DMS 273 (cell line): Measurements from ENCODE around the gene FBLN1.
"Not testable (repeated sequence)": the region's sequence is repeated elsewhere in the genome, so short reads cannot be mapped to it uniquely, and the experiment has no call there.

Experiments used
- DNase-seq: peaks from one replicate; lab custom pipeline; 2025; ENCODE audit not compliant: unreplicated experiment; lab: John Stamatoyannopoulos, UW

The FBLN1 gene

DNA sequence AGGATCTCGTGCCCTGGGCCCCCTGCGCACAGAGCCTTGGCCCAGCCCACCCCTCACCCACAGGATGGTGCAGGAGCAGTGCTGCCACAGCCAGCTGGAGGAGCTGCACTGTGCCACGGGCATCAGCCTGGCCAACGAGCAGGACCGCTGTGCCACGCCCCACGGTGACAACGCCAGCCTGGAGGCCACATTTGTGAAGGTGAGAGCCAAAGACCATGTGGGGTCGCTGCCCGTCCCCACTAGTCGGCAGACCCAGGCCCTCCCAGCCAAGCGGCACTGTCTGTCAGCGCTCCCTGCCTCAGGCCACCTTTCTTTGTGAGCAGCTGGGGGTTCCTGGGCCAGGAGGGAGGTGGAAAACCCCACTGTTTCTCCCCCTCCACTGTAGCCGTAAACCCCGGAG is 22.8 kb downstream of the FBLN1 start:
- DNase-seq: no peak

- DNase-seq: no peak
These were observed 23.6 kb downstream of the FBLN1 start for GRCh38 chr22:45526281-45526680.

- DNase-seq: no peak
These were observed 24.2 kb downstream of the FBLN1 start for GRCh38 chr22:45526768-45527360.

- DNase-seq: no peak
These were observed 24.8 kb downstream of the FBLN1 start for GRCh38 chr22:45527456-45527855.

- no peak for DNase-seq
These were observed 25.4 kb downstream of the FBLN1 start for GRCh38 chr22:45528046-45528445.

DNA sequence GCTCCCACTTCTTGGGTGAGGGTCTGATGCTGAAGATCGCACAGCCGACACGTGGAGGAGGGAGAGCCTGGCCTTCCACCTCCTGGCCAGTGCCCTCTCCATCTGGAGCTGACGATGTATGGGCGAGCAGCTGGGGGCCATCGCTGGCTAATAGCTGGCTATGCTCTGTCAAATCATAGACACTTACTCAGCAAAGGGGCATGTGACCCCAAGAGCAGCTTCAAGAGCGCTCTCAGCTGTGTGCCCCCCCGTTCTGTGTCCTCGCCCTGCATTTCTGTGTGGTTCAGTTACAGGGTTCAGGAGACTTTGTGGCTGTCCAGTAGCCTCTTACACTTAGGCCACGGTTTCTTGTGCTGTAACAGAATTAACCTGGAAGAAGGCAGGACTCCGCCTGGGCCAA is 26.4 kb downstream of the FBLN1 start:
- DNase-seq: no peak

DNA sequence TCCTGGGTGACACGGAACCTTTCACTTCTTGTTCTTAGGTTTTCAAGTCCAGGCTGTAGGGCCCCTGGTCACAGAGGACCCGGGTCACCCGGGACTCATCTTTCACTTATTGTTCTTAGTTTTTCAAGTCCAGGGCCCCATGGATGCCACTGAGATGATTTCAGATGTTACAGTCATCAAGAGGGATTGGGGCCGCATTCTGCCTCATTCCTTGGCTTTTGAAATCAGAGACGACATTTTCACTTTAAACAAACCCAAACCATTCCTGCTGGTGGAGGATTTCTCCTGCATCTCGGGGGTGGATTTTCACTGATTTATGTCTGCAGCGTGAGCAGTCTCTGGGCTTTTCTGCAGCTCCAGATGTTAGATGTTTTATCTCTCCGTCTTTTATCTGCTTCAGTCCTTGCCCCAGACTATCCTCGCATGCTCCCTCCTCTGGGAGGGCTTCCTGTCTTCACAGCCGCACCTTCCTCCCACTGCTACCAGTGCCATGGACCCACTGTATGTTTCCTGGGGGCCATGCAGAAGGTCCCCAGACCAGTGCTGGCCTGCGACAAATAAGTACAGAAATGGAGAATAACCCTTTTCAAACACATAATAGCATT is 27.4 kb downstream of the FBLN1 start:
- DNase-seq: no peak

DNA sequence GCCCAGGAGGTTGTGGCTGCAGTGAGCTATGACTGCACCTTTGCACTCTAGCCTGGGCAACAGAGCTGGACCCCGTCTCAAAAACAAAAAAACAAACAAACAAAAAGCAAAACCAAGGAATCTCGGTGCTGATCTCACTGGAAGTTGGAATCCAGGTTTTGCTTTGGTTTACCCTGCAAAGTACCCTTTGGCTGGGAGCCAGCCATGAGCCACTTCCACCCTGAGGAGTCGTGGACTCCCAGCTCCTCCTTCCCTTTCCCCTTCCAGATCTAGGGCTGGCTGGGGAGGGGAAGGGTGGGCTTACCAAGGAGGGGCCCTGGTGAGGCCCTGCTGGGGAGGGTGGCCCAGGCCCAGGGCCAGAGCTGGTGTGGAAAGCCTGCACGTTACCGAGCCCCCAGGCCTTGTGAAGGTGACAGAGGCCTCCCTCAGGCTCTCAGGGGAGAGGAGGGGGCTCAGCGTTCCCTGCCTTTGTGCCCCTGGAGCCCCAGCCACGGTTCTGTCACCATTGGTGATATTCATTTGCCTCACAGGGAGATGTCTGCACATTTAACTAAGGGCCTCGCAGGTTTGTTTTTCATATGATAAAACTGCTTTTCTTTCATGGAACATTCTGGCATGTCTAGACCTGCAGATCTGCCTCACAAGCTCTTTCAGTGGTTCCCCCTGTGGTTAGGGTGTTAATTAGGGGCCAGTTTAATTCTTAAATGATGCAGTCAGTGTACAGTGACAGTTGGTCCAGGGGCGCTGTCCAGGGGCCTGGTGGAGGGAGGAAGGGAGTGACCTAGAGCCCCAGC is 29.0 kb downstream of the FBLN1 start:
- peak; percentile 22 for DNase-seq

- no peak for DNase-seq
These were observed 29.6 kb downstream of the FBLN1 start for GRCh38 chr22:45532235-45532631.

DNA sequence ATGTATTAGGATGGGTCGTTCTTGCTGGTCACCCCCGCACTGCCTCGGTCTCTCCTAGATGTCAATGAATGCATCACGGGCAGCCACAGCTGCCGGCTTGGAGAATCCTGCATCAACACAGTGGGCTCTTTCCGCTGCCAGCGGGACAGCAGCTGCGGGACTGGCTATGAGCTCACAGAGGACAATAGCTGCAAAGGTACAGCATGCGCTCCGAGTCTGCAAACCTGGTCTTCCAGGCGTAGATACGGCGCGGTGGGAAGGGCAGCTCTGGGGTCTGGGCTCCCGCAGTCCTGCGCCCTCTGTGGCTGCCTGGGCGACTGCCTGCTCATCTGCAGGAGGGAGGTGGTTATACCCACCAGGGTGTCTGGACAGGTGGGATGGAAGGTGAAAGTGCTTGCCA is 31.0 kb downstream of the FBLN1 start:
- peak; percentile 68 for DNase-seq

DNA sequence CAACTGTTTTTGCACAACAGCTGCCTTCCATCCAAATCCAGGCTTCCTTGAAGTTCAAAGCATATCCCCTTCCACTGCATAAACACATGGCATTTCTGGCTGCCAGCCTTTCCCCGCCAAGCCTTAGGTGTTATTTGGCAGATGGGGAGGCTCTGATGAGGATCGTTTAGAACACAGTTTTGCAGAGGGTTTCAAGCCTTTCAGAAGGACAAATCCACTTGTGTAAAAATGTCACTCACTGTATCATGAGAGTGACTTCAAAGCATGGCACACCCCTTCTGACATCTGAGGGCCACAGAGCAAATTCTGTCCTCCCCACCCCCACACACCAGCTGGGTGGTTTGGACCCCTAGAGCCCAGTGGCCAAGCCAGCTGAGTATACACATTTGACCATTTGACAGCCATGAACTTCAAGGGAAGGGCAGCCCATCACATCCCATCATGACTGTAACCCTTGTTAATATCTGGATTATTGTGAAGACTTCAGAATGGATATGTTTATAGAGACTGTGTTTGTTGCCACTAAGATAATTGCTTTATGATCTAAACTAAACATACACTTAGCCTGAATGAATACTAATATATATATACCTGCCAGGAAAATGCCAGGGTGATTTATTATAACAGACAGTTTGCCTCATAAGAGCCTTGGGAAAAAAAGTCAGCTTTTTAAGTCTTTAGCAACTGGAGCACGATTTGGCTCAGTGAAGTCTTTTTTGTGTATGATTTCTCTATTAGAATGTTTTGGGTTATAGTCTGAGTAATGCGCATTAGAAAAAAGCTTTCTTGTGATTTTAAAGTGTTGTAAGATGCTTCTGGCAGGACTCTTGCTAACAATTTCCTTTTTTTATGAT is 31.9 kb downstream of the FBLN1 start:
- peak; percentile 93 for DNase-seq

DNA sequence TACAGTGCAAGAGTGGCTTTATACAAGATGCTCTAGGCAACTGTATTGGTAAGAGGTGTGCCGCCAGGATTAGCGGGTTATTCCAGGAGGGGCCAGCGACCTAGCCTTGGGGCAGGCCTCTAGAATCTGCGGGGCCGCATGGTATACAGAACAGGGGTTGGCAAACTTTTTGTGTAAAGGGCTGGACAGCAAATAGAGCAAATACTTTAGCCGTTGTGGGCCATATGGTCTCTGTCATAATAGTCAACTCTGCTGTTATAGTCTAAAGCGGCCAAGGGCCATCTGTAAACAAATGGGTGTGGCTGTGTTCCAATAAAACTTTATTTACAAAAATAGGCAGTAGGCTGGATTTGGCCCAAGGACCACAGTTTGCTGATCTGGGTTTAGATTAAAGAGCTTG is 32.6 kb downstream of the FBLN1 start:
- DNase-seq: peak; percentile 49

DNA sequence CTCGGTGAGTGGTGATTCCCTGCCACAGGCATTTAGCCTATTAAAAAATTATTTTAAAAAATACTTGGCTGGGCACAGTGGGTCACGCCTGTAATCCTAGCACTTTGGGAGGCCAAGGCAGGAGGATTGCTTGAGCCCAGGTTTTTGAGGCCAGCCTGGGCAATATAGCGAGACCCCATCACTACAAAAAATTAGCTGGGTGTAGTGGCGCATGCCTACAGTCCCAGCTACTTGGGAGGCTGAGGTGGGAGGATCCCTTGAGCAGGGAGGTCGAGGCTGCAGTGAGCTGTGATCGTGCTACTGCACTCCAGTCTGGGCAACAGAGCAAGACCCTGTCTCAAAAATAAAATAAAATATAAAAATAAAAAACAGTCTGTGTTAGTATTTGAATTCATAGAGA is 33.2 kb downstream of the FBLN1 start:
- DNase-seq: not testable (repeated sequence)

DNA sequence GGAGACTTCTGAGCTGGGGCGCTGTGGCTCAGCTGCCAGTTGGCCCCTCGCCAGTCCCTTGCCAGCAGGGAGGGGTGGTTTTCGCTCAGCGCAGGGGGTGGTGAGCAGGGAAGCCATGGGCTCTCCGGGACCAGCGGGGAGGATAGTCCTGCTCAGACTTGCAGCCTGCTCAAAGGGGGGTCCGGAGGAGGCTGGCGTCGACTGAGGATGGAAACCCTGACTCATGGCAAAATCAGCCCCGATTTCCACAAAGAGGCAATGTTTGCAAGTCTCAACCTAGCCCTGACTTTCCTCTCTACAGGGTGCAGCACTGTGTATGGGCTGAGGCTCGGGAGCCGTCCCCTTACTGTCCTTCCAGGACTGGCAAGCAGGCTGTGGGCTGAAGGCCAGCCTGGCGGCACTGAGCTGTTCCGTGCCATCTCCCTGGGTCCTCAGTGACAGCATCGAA is 35.1 kb downstream of the FBLN1 start:
- peak; percentile 84 for DNase-seq

- DNase-seq: peak; percentile 60
These were observed 35.6 kb downstream of the FBLN1 start for GRCh38 chr22:45538281-45538680.

GRCh38 chr22:45540122-45540521 is 37.4 kb downstream of the FBLN1 start:
- DNase-seq: no peak

GRCh38 chr22:45541382-45541979 is 38.8 kb downstream of the FBLN1 start:
- DNase-seq: no peak

- DNase-seq: no peak
These were observed 39.4 kb downstream of the FBLN1 start for GRCh38 chr22:45542001-45542520.

GRCh38 chr22:45542736-45543135 is 40.1 kb downstream of the FBLN1 start:
- not testable (repeated sequence) for DNase-seq

DNA sequence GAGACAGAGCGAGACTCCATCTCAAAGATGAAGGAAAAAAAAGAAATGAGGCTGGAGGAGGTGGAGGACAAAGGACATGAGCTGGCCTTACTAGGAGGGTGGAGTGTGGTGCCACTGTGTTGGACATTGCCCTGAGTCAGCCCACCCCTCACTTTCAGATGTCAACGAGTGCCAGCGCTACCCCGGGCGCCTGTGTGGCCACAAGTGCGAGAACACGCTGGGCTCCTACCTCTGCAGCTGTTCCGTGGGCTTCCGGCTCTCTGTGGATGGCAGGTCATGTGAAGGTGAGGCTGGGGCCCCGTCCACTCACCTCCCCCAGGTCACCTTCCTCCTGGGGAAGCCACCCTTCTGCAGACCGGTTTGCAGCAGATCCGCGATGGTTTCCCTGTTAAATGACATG is 40.6 kb downstream of the FBLN1 start:
- no peak for DNase-seq
